A549 (cell line): ENCODE measurements around the gene IL23A. TPM values are rescaled to one million over a fixed set of nuclear protein-coding genes. Genes with fewer than 3 reads are reported as not detected.

Experiments
- ATAC-seq, 2 experiments: fragments of 200-7000 bp in 1 of 2; fragments of >200 bp in 1 of 2; cut with Nextera tagmentation in 1 of 2; cut with Tn5 transposase in 1 of 2; 3 replicates each; pipeline versions ENCODE4 v1.8.0 to v1.9.1; 2018 to 2020; ENCODE audit warnings: mild to moderate bottlenecking in 1 of 2, moderate library complexity in 1 of 2
- CTCF ChIA-PET: fragments of 300-600 bp; sonication (Branson Sonifier 250); formaldehyde crosslinking; extraction: SDS; loops from one replicate; lab custom pipeline; 2021; ENCODE audit warnings: antibody characterized with exemption, inconsistent platforms; lab: Yijun Ruan, JAX
- POLR2A ChIA-PET: fragments of 350-600 bp; formaldehyde crosslinking; extraction: SDS; loops from one replicate; lab custom pipeline; 2021; ENCODE audit warnings: antibody characterized with exemption, inconsistent platforms; lab: Yijun Ruan, JAX
- DNase-seq, 2 experiments: peaks; one replicate each; pipeline versions ENCODE4 v3.0.0 to v3.0.0-alpha.2; 2011 to 2016; ENCODE audit warnings: low read depth in 1 of 2, low spot score in 1 of 2
- FAIRE-seq: peaks from 2 replicates; lab custom pipeline; 2011; peaks lifted over from hg19 to GRCh38; lab: Jason Lieb, UNC
- H3K27ac ChIP-seq, 2 experiments: fragments of >200 bp; sonication (Bioruptor Twin); formaldehyde crosslinking; 3 replicates each; pipeline ENCODE4 v1.5.1; 2016 to 2017
- H3K4me1 ChIP-seq: fragments of >200 bp; sonication (Bioruptor Twin); formaldehyde crosslinking; 3 replicates; pipeline ENCODE4 v1.6.1; 2016
- H3K4me2 ChIP-seq: fragments of >200 bp; sonication (Bioruptor Twin); formaldehyde crosslinking; 3 replicates; pipeline ENCODE4 v1.6.1; 2016
- H3K4me3 ChIP-seq: fragments of >200 bp; sonication (Bioruptor Twin); formaldehyde crosslinking; 3 replicates; pipeline ENCODE4 v1.5.1; 2016
- H3K9me3 ChIP-seq: fragments of >200 bp; sonication (Bioruptor Twin); formaldehyde crosslinking; 3 replicates; pipeline ENCODE4 v1.6.1; 2016
- CBX8 ChIP-seq: fragments of 200-600 bp; sonication (generic); IDR thresholded peaks from 2 replicates; pipeline ENCODE4 v1.6.1; 2016
- CEBPB ChIP-seq, 2 experiments: fragments of >200 bp in 1 of 2; sonication (Bioruptor Twin) in 1 of 2; formaldehyde crosslinking in 1 of 2; IDR thresholded peaks; 2 replicates each; pipeline ENCODE4 v1.6.1; 2012 to 2016
- CHD2 ChIP-seq: fragments of 150-350 bp; IDR thresholded peaks from 2 replicates; pipeline ENCODE4 v1.6.1; 2014; ENCODE audit warnings: low read length; ENCODE audit not compliant: partially characterized antibody
- EP300 ChIP-seq, 2 experiments: fragments of >200 bp; sonication (Bioruptor Twin); formaldehyde crosslinking; IDR thresholded peaks; 2 replicates in 1 of 2; 3 replicates in 1 of 2; pipeline ENCODE4 v1.6.1; 2016 to 2017
- ESRRA ChIP-seq: fragments of 150-350 bp; IDR thresholded peaks from 2 replicates; pipeline ENCODE4 v1.6.1; 2014; ENCODE audit warnings: mild to moderate bottlenecking, low read length, borderline replicate concordance
- FOSL2 ChIP-seq, 2 experiments: fragments of 450-650 bp in 1 of 2; fragments of >200 bp in 1 of 2; sonication (Bioruptor Twin) in 1 of 2; formaldehyde crosslinking; IDR thresholded peaks; 2 replicates each; pipeline versions ENCODE4 v1.5.0 to v1.6.1; 2016 to 2020; ENCODE audit warnings: mild to moderate bottlenecking in 1 of 2, moderate library complexity in 1 of 2
- FOXS1 ChIP-seq: fragments of 250-450 bp; sonication (Bioruptor Pico); IDR thresholded peaks from 2 replicates; pipeline ENCODE4 v1.5.0; 2020; ENCODE audit warnings: mild to moderate bottlenecking, moderate library complexity
- HDAC2 ChIP-seq: fragments of 200-600 bp; sonication (generic); IDR thresholded peaks from 2 replicates; pipeline ENCODE4 v1.6.1; 2016
- HES2 ChIP-seq: fragments of >200 bp; sonication (Bioruptor Twin); formaldehyde crosslinking; IDR thresholded peaks from 2 replicates; pipeline ENCODE4 v1.6.1; 2016
- HOXB5 ChIP-seq: fragments of 250-450 bp; sonication (Bioruptor Pico); IDR thresholded peaks from 2 replicates; pipeline ENCODE4 v1.5.0; 2020; ENCODE audit warnings: mild to moderate bottlenecking, moderate library complexity
- JUN ChIP-seq, 2 experiments: fragments of >200 bp; sonication (Bioruptor Twin); formaldehyde crosslinking; IDR thresholded peaks; 2 replicates in 1 of 2; 3 replicates in 1 of 2; pipeline ENCODE4 v1.6.1; 2016 to 2017
- KDM1A ChIP-seq: fragments of 200-600 bp; sonication (generic); IDR thresholded peaks from 2 replicates; pipeline ENCODE4 v1.6.1; 2016; ENCODE audit warnings: low read depth, mild to moderate bottlenecking
- MAZ ChIP-seq: fragments of 150-350 bp; IDR thresholded peaks from 2 replicates; pipeline ENCODE4 v1.6.1; 2014; ENCODE audit warnings: antibody characterized with exemption, low read depth, low read length, borderline replicate concordance
- NFE2L2 ChIP-seq: fragments of 150-350 bp; conservative IDR thresholded peaks from 2 replicates; pipeline ENCODE4 v1.6.1; 2014; ENCODE audit warnings: low read length
- POLR2A ChIP-seq: IDR thresholded peaks from 2 replicates; pipeline ENCODE4 v1.6.1; 2012; ENCODE audit warnings: mild to moderate bottlenecking, low read length
- POLR2AphosphoS2 ChIP-seq: conservative IDR thresholded peaks from 2 replicates; pipeline ENCODE4 v1.6.1; 2012; ENCODE audit warnings: low read length, improper control_type of control experiment, inconsistent platforms
- RNF2 ChIP-seq: fragments of 200-600 bp; sonication (generic); IDR thresholded peaks from 2 replicates; pipeline ENCODE4 v1.6.1; 2016; ENCODE audit warnings: low read depth, mild to moderate bottlenecking, antibody characterized with exemption, moderate library complexity, borderline replicate concordance
- TP53 ChIP-seq: fragments of 250-450 bp; sonication (Bioruptor Pico); IDR thresholded peaks from 2 replicates; pipeline ENCODE4 v1.5.0; 2021; ENCODE audit warnings: mild to moderate bottlenecking, moderate library complexity
- ZFP36 ChIP-seq: fragments of 450-650 bp; IDR thresholded peaks from 2 replicates; pipeline ENCODE4 v1.6.1; 2014; ENCODE audit warnings: borderline replicate concordance; ENCODE audit not compliant: partially characterized antibody
- ZNF302 ChIP-seq: fragments of 250-450 bp; sonication (Bioruptor Pico); IDR thresholded peaks from 2 replicates; pipeline ENCODE4 v1.9.0; 2021; ENCODE audit warnings: inconsistent platforms, mild to moderate bottlenecking, moderate library complexity
- ZSCAN20 ChIP-seq: fragments of 250-450 bp; sonication (Bioruptor Pico); IDR thresholded peaks from 2 replicates; pipeline ENCODE4 v1.8.0; 2022; ENCODE audit warnings: mild to moderate bottlenecking, moderate library complexity
- WGBS: methylation state at CpG from one replicate; pipeline ENCODE4 v1.1.6; 2017; ENCODE audit errors: missing lambda C conversion rate; 5-methylcytosine and 5-hydroxymethylcytosine counted together
- polyA plus RNA-seq, 4 experiments: library from polyadenylated mRNA; depleted of rRNA in 3 of 4; stranded (reverse); fragments of >200 nt; fragmentation: RNase III in 1 of 4; extraction: RNeasy Plus Mini Kit Qiagen cat#74134 plus additional on column Dnase treatment in 1 of 4; gene quantifications; 2 replicates in 3 of 4; 3 replicates in 1 of 4; pipeline ENCODE4 v1.2.3, GENCODE V29; 2011 to 2017
- TF ChIP-seq, protein P1 (sequence below): fragments of >200 bp; sonication (Bioruptor Twin); formaldehyde crosslinking; IDR thresholded peaks from 3 replicates; pipeline ENCODE4 v1.5.1; 2016

Gene IL23A
- polyA plus RNA-seq, 2 of the 4 experiments (the other 2 are of a cell fraction) = 0.21 to 0.31 TPM

- peaks cover 6% of the 10 kb centered on the region; the same call in 2 of the 3 replicates for H3K4me1 ChIP-seq
- ChIA-PET POLR2A (no interaction called here), CTCF (interaction anchor here (0.9 to 1.4 kb wide), 3 partner anchors 10 to 82 kb away, joined by 3 to 4 read pairs (median 4); partner anchors contain the start of gene CNPY2)
- no peak overlapping the region for H3K4me3 ChIP-seq
- no peak overlapping the region for H3K27ac ChIP-seq
- H3K4me2 ChIP-seq = no peak overlapping the region
- no peaks in the 10 kb centered on the region for H3K9me3 ChIP-seq
- no peak for TF ChIP-seq ZSCAN20
- TF ChIP-seq FOSL2 (IDR thresholded peaks at IDR 0.05) = no peak
- no peak for TF ChIP-seq FOSL2 (CRISPR knock-in tag; IDR thresholded peaks at IDR 0.05)
- TF ChIP-seq FOXS1 (CRISPR knock-in tag) = no peak
- TF ChIP-seq JUN (IDR thresholded peaks at IDR 0.05) = no peak
- TF ChIP-seq, protein P1, sequence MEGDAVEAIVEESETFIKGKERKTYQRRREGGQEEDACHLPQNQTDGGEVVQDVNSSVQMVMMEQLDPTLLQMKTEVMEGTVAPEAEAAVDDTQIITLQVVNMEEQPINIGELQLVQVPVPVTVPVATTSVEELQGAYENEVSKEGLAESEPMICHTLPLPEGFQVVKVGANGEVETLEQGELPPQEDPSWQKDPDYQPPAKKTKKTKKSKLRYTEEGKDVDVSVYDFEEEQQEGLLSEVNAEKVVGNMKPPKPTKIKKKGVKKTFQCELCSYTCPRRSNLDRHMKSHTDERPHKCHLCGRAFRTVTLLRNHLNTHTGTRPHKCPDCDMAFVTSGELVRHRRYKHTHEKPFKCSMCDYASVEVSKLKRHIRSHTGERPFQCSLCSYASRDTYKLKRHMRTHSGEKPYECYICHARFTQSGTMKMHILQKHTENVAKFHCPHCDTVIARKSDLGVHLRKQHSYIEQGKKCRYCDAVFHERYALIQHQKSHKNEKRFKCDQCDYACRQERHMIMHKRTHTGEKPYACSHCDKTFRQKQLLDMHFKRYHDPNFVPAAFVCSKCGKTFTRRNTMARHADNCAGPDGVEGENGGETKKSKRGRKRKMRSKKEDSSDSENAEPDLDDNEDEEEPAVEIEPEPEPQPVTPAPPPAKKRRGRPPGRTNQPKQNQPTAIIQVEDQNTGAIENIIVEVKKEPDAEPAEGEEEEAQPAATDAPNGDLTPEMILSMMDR = no peak
- TF ChIP-seq CHD2 = no peak
- TF ChIP-seq POLR2AphosphoS2 = no peak
- no peak for TF ChIP-seq ZNF302 (CRISPR knock-in tag)
- no peak for TF ChIP-seq POLR2A
- no peak for TF ChIP-seq KDM1A
- TF ChIP-seq HES2 = no peak
- no peak for TF ChIP-seq NFE2L2
- no peak for TF ChIP-seq ESRRA
- no peak for TF ChIP-seq HDAC2
- FAIRE-seq (no peak), DNase-seq (no peak), ATAC-seq (no peak)
- WGBS = 92% methylated on average over 8 of the region's 8 CpGs
Measured at GRCh38 chr12:56304872-56305590, 33.7 kb upstream of the IL23A start.

- POLR2A ChIA-PET = interaction anchor here (1.1 kb wide), 1 partner anchor 8 kb away, joined by 3 read pairs; no protein-coding TSS in a partner anchor
Measured at GRCh38 chr12:56307221-56307965, 31.3 kb upstream of the IL23A start.

More at GRCh38 chr12:56307221-56307965, 31.3 kb upstream of the IL23A start:
- H3K9me3 ChIP-seq = no peaks in the 10 kb centered on the region
- CTCF ChIA-PET = interaction anchor here (0.8 to 2.5 kb wide), 7 partner anchors 11 to 157 kb away, joined by 3 to 8 read pairs (median 3); no protein-coding TSS in a partner anchor
- DNase-seq (no peak), ATAC-seq (no peak), FAIRE-seq (no peak)
- H3K4me1 ChIP-seq = no peaks in the 10 kb centered on the region
- no peak overlapping the region for H3K4me3 ChIP-seq
- H3K27ac ChIP-seq = no peak overlapping the region
- 94% methylated on average over 7 of the region's 7 CpGs for WGBS
- H3K4me2 ChIP-seq = no peak overlapping the region
- TF ChIP-seq RNF2 (no peak), MAZ (no peak), JUN (IDR thresholded peaks at IDR 0.05) (no peak), EP300 (IDR thresholded peaks at IDR 0.05) (no peak), POLR2A (no peak), CBX8 (no peak), ZSCAN20 (no peak), HES2 (no peak), TP53 (CRISPR knock-in tag) (no peak), ZFP36 (no peak), HOXB5 (CRISPR knock-in tag) (no peak), ZNF302 (CRISPR knock-in tag) (no peak), CEBPB (IDR thresholded peaks at IDR 0.05) (no peak), HDAC2 (no peak)
- TF ChIP-seq, protein P1 = no peak
